ENCODE results near the gene SIM1. TPM values are rescaled to one million over a fixed set of nuclear protein-coding genes. Genes with fewer than 3 reads are reported as not detected.

SIM1 gene
- total RNA-seq, 4 donors from 2014 or later: not detected

- Histone ChIP-seq H3K36me3 (no peaks in the 10 kb centered on the region), H3K9me3 (no peaks in the 10 kb centered on the region), H3K27me3 (no peaks in the 10 kb centered on the region), H3K27ac (no peak overlapping the region), H3K4me1 (no peaks in the 10 kb centered on the region), H3K4me3 (no peak overlapping the region)
- intact Hi-C loops (cut with DNase I; ENCODE audit: low total_unique reads): no loop called here
- no peak for DNase-seq
- in situ Hi-C loops (cut with MboI; ENCODE audit: low pct_ligation_motif_present in 1 of 4, low pct_unique_long_range_greater_than_20kb in 1 of 4, low sequenced_read_pairs in 3 of 4): no loop called here
- TF ChIP-seq POLR2AphosphoS5 (IDR thresholded peaks at IDR 0.05): no peak
- WGBS, 2 donors (ENCODE audit: low coverage in 1 of 2): 79 to 81% methylated on average over 7 to 8 of the region's 8 CpGs
These were observed 111.3 kb downstream of the SIM1 start for GRCh38 chr6:100353276-100354015.

- intact Hi-C loops (cut with DNase I; ENCODE audit: low total_unique reads): no loop called here
- H3K36me3 ChIP-seq: no peaks in the 10 kb centered on the region
- DNase-seq: no peak
- no peak for TF ChIP-seq POLR2AphosphoS5 (IDR thresholded peaks at IDR 0.05)
- TF ChIP-seq POLR2A (IDR thresholded peaks at IDR 0.05): no peak
- TF ChIP-seq EP300 (IDR thresholded peaks at IDR 0.05; ENCODE audit: low read depth): no peak
- TF ChIP-seq CTCF (IDR thresholded peaks at IDR 0.05): no peak
- H3K27ac ChIP-seq: no peak overlapping the region
- H3K27me3 ChIP-seq: no peaks in the 10 kb centered on the region
- no peaks in the 10 kb centered on the region for H3K9me3 ChIP-seq
- in situ Hi-C loops (cut with MboI; ENCODE audit: low pct_ligation_motif_present in 1 of 4, low pct_unique_long_range_greater_than_20kb in 1 of 4, low sequenced_read_pairs in 3 of 4): no loop called here
- no peak overlapping the region for H3K4me3 ChIP-seq
- no peaks in the 10 kb centered on the region for H3K4me1 ChIP-seq
These were observed 114.6 kb downstream of the SIM1 start for GRCh38 chr6:100350139-100350538.

- intact Hi-C loops (cut with DNase I; ENCODE audit: low total_unique reads): no loop called here
- TF ChIP-seq POLR2AphosphoS5 (IDR thresholded peaks at IDR 0.05) (no peak), CTCF (IDR thresholded peaks at IDR 0.05) (no peak)
- no peak overlapping the region for H3K4me3 ChIP-seq
- H3K36me3 ChIP-seq: no peaks in the 10 kb centered on the region
- in situ Hi-C loops (cut with MboI; ENCODE audit: low pct_ligation_motif_present in 1 of 4, low pct_unique_long_range_greater_than_20kb in 1 of 4, low sequenced_read_pairs in 3 of 4): no loop called here
- H3K4me1 ChIP-seq: no peaks in the 10 kb centered on the region
- no peak for DNase-seq
- WGBS, 2 donors (ENCODE audit: low coverage in 1 of 2): 95 to 100% methylated on average over 3 of the region's 3 CpGs
- H3K27me3 ChIP-seq: no peaks in the 10 kb centered on the region
- H3K9me3 ChIP-seq: no peaks in the 10 kb centered on the region
- no peak overlapping the region for H3K27ac ChIP-seq
These were observed 115.4 kb downstream of the SIM1 start for GRCh38 chr6:100349366-100349765.

- DNase-seq: no peak
- 52 to 55% methylated on average over 4 of the region's 4 CpGs for WGBS, 2 donors (ENCODE audit: low coverage in 1 of 2)
- intact Hi-C loops (cut with DNase I; ENCODE audit: low total_unique reads): no loop called here
- no peaks in the 10 kb centered on the region for H3K4me1 ChIP-seq
- H3K9me3 ChIP-seq: no peaks in the 10 kb centered on the region
- H3K36me3 ChIP-seq: no peaks in the 10 kb centered on the region
- TF ChIP-seq EP300 (IDR thresholded peaks at IDR 0.05; ENCODE audit: low read depth): no peak
- TF ChIP-seq CTCF (IDR thresholded peaks at IDR 0.05): no peak
- TF ChIP-seq POLR2AphosphoS5 (IDR thresholded peaks at IDR 0.05): no peak
- TF ChIP-seq POLR2A (IDR thresholded peaks at IDR 0.05): no peak
- H3K27me3 ChIP-seq: no peaks in the 10 kb centered on the region
- H3K4me3 ChIP-seq: no peak overlapping the region
- H3K27ac ChIP-seq: no peak overlapping the region
- in situ Hi-C loops (cut with MboI; ENCODE audit: low pct_ligation_motif_present in 1 of 4, low pct_unique_long_range_greater_than_20kb in 1 of 4, low sequenced_read_pairs in 3 of 4): no loop called here
These were observed 116.7 kb downstream of the SIM1 start for GRCh38 chr6:100347901-100348550.

Data from transverse colon (tissue), 4 donors.